Stimulated activated CD8-positive, alpha-beta memory T cell treated with anti-CD3 and anti-CD28 coated beads, Interleukin-15, amount 100 ng/mL, for 24 hours (primary cell): ENCODE data around the gene CYFIP1.

ENCODE experiments used
- DNase-seq: peaks from one replicate; pipeline ENCODE4 v3.0.0-alpha.2; 2020; ENCODE audit warnings: low read depth

The CYFIP1 gene

GRCh38 chr15:22918056-22918455, 62.1 kb downstream of the CYFIP1 start:
- no peak for DNase-seq

DNA sequence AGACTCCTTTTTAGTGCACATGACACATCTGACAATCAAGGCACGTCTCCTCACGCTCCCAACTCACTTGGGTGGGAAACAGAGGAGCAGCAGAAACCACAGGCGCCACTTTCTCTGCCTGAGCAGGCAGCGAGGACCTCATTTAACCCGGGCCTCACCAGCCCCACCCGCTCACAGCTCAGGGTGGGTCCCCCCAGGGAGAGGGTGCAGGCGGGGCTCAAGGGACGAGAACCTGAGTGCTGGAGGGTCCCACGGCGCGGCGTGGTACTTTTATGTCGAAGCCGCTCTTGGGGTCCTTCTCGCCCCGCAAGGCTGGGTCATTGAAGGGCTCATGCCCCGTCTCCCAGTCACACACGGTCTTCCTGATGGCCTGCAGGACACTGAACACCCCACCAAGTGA, 62.6 kb downstream of the CYFIP1 start:
- DNase-seq = no peak

GRCh38 chr15:22916606-22917350, 63.4 kb downstream of the CYFIP1 start:
- no peak for DNase-seq

DNA sequence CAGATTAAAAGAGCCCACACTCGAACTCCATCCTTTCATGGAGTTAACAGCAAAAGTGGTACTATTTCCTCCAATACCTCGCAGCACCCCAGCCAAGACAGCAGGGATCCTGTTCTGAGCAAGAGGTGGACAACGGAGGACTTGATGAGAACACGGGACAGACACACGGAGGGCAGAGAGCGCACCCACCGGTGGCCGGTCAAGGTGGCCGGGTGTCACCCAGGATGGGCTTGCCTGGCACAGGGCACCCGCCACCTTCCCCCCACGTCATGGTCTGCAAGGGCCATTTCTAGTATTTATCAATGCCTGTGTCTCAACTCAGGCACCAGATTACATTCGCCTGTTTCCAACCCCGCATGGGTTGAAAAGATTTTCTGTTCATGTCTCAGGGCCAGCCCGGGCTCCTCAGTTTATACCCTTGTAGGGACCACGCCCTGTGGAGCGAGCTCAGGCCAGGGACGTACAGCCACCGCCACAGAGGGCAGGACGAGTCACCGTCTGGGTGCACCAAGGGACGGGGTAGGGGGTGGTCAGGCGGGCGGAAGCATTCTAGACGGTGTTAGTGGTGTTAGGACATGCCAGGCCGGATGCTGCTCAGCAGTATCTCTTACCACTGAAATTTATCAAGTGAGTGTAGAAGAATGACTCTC, 64.2 kb downstream of the CYFIP1 start:
- DNase-seq = no peak

- no peak for DNase-seq
Measured at GRCh38 chr15:22913646-22914380, 66.4 kb downstream of the CYFIP1 start.

DNA sequence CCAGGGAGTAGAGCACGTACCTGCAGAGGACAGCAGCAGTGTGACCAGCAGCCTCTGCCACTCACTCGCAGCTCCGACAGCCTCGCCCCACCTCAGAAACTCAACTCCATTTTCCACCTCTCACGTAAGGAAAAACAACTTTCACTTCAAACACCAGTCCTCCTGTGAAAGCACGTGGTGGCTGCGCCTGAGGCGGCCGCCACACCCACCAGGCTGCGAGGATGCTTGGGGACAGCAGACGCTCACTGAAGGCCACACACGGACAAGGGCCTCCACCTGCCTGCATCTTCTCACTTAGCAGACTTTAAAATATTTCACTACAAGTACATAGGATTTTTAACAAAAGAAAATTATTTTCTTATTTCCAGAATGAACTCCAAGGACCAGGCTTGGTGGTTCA, 67.9 kb downstream of the CYFIP1 start:
- DNase-seq = no peak

DNA sequence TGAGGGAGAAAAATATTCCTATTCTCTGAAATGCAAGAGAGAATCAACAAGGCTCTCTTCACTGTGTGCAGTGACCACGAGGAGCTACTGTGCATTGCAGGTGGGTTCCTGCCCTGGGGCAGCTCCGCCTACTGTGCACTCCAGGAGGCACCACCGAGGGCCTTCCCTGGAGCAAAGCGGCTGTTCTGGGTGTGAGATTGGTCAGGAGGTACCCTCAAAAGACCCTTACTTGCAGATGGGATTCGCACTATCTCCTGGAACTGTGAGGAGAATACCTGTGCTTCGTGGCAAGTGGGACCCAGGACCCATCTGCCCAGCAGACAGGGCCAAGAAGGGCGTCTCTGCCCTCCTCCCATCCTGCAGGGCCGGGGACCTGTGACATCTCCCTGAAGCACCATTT, 68.9 kb downstream of the CYFIP1 start:
- DNase-seq = no peak

- DNase-seq = no peak
Measured at GRCh38 chr15:22908830-22909229, 71.3 kb downstream of the CYFIP1 start.

DNA sequence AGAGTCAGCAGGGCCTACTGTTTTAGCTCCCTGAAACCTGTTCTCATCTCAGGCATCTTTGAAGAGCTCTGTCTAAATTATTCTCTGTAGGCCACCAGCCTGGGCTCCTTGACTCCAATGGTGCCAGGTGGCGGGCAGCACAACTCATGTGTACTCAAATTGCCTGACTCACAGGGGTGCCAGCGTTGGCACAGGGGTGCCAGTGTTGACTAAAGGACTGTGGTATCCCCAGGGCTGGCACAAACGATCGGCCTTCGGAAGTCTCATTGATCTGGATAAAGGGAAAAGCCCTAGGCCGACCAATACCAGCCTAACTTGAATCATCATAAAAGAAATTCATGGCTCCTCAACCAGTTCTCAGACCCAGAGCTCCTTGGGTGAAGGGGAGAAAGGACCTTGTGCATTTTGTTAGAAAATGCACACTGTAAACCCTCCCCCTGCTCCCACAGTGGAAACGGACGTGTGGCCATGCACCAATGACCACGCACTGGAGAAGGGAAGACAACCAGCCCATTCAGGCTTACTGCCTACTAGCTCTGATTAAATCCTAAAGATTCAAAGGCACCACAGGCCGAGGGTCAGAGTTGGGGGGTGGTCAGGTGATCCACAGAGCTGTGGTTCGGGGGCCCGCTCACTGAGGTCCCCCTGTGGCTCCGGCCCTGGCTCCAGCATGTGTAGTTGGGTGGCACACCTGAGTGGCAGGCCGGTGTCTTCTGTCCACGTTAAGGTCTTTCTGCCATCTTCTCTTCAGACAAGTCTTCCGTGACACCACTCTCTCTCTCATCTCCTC, 72.8 kb downstream of the CYFIP1 start:
- DNase-seq = no peak

DNA sequence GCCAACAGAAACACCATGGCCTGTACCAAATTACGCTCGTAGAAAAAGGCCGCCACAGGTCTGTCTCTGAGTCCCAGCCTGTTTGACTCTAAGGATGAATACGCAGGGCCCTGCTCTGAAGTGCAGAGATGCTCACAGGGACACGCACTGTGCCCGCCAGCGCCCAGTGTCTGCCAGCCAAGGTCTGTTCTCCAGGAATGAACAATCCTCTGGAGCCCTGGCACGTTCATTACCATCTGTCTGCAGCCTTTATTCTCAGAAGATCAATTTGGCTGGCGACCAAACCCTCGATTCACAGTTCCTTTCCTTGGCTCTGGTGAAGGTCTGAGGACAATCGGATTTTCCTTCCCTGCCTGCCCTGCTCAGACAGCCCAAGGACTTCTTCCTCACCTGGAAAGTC, 75.4 kb downstream of the CYFIP1 start:
- no peak for DNase-seq

DNA sequence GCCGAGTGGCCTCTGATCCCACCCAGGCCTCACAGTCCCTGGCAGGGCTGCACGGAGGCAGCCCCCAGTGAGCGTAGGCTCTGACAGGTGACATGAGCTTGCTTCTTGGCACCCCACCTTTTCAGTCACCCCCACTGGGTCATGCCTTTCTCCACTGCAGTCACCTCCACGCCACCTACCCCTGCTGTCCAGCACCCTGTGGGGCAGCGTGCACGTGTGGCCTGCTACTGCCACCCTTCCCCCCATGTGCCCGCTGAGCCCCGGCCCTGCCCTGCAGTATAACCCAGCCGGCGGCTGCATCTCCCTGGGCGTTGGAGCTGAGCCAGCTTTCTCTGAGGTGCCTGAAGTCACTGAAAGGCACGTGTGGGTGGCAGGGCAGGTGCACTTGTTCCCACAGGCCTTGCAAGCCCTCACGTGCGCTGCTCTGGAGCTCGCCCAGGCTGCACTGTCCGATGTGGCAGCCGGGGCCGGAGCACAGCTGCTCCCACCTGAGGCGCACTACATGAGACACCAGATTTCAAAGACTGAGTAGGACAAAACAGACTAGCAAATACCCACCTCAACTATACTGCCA, 76.1 kb downstream of the CYFIP1 start:
- no peak for DNase-seq

DNA sequence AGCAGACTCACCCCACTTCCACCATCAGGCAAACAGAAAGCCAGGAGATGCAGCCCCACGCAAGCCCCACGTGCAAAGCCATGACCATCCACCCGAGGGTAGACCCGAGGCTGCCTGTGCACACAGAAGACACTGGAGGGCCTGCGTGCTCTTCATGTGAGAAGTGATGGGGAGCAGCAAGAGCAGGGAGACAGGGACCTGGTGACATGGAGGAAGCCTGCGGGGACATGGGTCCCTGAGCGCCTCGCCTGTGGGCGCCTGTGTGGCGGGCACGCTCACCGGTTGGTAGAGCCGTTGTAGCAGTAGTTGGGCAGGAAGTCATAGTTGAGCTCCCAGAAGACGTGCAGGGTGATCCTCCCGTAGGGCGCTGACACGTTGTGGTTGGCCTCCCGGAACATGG, 76.7 kb downstream of the CYFIP1 start:
- no peak for DNase-seq

DNA sequence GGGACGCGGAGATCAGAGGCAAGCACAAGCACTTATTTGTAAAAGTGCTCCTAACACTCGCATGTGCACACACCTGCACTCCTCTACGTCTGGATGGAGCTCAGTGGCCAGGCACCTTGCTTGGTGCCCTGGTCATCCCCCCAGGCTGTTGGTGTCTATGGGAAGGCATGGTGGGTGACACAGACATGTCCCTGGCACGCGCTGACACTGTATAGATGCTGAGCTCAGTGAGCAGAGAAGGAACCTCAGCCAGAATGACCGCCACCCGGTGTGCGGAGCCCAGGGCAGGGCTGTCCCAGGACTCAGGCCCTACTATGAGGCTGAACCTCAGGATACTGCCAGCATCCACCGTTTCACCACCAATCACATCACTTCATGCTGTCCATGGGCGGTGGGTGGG, 77.2 kb downstream of the CYFIP1 start:
- DNase-seq = no peak

GRCh38 chr15:22902578-22902977, 77.6 kb downstream of the CYFIP1 start:
- no peak for DNase-seq

DNA sequence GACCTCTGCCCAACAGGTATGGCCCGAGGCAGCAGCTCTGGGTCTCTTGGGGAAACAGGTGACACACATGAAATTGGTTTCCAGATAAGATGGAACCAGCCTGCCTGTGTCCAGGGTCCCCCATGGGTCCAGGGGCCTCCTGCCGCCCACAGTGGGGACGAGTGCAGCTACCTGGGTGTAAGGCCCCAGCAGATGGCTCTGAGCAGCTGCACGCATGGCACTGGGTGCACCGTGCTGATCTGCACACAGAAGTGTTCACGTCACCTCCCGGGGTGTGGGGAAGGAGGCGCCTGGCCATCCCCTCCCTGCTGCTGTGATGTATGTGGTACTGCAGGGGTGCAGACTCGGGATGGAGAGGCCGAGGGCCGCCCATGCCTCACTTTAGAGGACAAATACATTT, 78.1 kb downstream of the CYFIP1 start:
- DNase-seq = no peak

DNA sequence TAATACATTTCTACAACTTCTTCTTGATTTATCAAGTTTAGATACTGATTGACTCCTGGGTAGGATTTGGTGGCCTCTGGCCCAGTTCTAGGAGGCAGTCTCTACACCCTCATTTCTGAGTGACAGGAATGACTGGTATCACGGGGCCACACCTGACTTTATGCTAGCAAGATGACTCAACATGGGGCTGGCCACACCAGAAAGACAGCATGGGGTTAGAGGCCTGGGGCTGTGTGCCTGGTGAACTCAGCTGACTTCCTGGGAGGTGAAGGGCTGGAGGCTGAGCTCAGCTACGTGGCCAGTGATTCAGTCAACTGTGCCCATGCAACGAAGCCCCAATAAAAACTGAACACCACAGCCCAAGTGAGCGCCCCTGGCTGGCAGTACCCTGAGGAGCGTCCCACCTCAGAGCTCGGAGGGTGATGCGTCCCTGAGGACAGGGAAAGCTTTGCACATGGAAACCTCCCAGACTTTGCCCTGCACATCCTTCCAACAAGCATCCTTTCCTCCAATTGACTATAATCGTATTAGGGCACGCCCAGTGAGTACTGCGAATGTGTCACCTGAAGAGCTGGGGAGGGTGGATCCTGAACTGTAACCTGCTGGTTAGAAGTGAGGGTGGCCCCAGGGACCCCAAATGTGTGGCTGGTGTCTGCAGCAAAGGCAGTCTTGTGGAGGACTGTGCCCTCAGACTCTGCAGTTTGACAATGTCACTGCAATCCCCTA, 84.5 kb downstream of the CYFIP1 start:
- DNase-seq = no peak

DNA sequence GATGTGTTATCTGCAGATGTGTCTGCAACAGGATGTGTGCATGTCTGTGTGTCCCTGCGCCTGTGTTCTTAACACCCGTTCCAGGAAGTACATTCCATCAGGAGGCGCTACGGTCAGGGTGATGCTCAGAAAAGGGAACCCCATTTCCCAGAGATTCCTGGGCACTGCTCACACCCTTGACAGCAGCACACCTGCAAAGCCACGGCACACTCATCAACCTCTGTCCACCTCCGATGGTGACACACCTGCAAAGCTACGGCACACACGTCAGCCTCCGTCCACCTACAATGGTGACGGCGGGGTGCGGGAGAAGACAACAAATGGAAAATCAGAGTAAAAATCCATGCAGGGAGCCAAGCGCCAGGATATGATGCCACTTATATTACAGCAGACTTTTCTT, 86.3 kb downstream of the CYFIP1 start:
- no peak for DNase-seq

DNA sequence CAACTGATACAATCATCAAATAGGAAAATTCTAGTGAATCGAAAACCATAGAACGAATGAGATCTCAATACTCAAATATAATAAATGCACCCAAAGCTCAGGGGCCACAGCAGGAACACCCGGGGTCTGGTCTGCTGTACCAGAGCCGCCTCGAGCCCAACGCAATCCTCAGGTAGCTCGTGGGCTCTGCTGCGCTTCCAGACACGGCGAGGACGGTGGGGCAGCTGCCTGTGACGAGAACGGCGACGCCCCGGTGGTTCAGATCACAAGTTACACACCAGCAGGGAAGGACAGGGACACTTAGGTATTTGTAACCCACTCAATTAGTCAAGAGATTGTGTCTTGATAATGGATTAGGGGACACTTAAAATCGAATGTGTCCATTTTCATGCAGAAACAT, 87.1 kb downstream of the CYFIP1 start:
- no peak for DNase-seq

DNA sequence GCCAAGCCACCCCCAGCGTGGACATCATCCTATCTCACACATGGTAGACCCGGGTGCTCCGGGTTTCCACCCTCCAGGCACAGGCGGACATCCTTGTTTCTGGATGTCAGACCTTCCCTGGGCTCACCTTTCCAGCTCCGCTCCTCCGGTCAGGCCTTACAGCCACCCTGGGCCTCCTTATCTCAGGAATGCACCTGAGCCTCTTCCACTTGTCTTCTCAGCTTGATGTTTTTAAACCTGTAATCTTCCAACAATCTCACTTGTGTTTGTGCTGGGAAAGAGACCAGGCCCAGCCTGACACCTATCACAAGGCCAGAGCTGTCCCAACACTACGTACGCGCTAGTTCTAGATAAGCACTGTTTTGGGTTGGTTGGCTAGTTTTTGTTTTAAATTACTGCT, 87.8 kb downstream of the CYFIP1 start:
- DNase-seq = no peak

- DNase-seq = no peak
Measured at GRCh38 chr15:22891426-22892210, 88.5 kb downstream of the CYFIP1 start.

- no peak for DNase-seq
Measured at GRCh38 chr15:22890296-22890695, 89.9 kb downstream of the CYFIP1 start.
